K562 (cell line): Measurements from ENCODE around the gene UBXN10. TPM values are rescaled to one million over a fixed set of nuclear protein-coding genes. Genes with fewer than 3 reads are reported as not detected.

Experiments
- ATAC-seq: fragments of 200-7000 bp; cut with Tn5 transposase; 3 replicates; pipeline ENCODE4 v1.9.1; 2020; ENCODE audit warnings: moderate library complexity
- BruUV-seq: library from RNA; stranded (reverse); fragments of 400-500 nt; replicated peaks from 2 replicates; lab custom pipeline; 2021; lab: Mats Ljungman, UMichigan
- CTCF ChIA-PET: fragments of 300-600 bp; formaldehyde crosslinking; extraction: SDS; loops from one replicate; lab custom pipeline; 2021; ENCODE audit warnings: low intra/inter-chr PET ratio; lab: Yijun Ruan, JAX
- POLR2A ChIA-PET: fragments of 300-600, 350-650 bp; sonication (Branson Sonifier 250); formaldehyde crosslinking; extraction: SDS; loops from one replicate; lab custom pipeline; 2021; ENCODE audit warnings: antibody characterized with exemption, inconsistent platforms; lab: Yijun Ruan, JAX
- DNase-seq, 4 experiments: peaks; one replicate each; pipeline versions ENCODE4 v3.0.0 to v3.0.0-alpha.2; 2011 to 2018; ENCODE audit warnings: low spot score in 3 of 4, mixed read lengths in 3 of 4; ENCODE audit errors: extremely low read depth in 1 of 4
- FAIRE-seq: peaks from 2 replicates; lab custom pipeline; 2011; peaks lifted over from hg19 to GRCh38; lab: Jason Lieb, UNC
- H2AFZ ChIP-seq: 2 replicates; pipeline ENCODE4 v1.6.0; 2011; ENCODE audit warnings: low read depth, low read length, control low read depth, inconsistent platforms
- H3K27ac ChIP-seq: fragments of 200-600 bp; 3 replicates; pipeline ENCODE4 v1.8.0; 2011; ENCODE audit warnings: low read depth, mild to moderate bottlenecking, control low read depth, inconsistent platforms, low read length, moderate library complexity, mixed read lengths; ENCODE audit errors: extremely low read depth
- H3K27me3 ChIP-seq, 2 experiments: fragments of 300-600 bp in 1 of 2; 2 replicates in 1 of 2; 3 replicates in 1 of 2; pipeline versions ENCODE4 v1.6.0 to v1.8.0; 2011; ENCODE audit warnings: inconsistent platforms in 2 of 2, low read length in 2 of 2, mild to moderate bottlenecking in 1 of 2, mixed read lengths in 1 of 2, moderate library complexity in 1 of 2; ENCODE audit not compliant: control insufficient read depth in 2 of 2, insufficient read depth in 2 of 2
- H3K36me3 ChIP-seq: fragments of 300-600 bp; 3 replicates; pipeline ENCODE4 v1.8.0; 2011; ENCODE audit warnings: mild to moderate bottlenecking, low read length, inconsistent platforms; ENCODE audit not compliant: control insufficient read depth, insufficient read depth
- H3K4me1 ChIP-seq, 2 experiments: fragments of 200-600 bp in 1 of 2; replicated peaks in 1 of 2; 2 replicates in 1 of 2; 3 replicates in 1 of 2; pipeline versions ENCODE4 v1.5.1 to v1.8.0; 2011; ENCODE audit warnings: inconsistent platforms in 2 of 2, low read length in 2 of 2, mild to moderate bottlenecking in 1 of 2, mixed read lengths in 1 of 2, moderate library complexity in 1 of 2; ENCODE audit not compliant: control insufficient read depth in 2 of 2, insufficient read depth in 2 of 2
- H3K4me2 ChIP-seq: 2 replicates; pipeline ENCODE4 v1.6.1; 2011; ENCODE audit warnings: low read length, control low read depth, inconsistent platforms, mixed read lengths; ENCODE audit not compliant: insufficient read depth
- H3K4me3 ChIP-seq: fragments of 200-600 bp; sonication (generic), shearing (Covaris generic); 2 replicates; pipeline ENCODE4 v1.5.1; 2016; ENCODE audit warnings: control low read depth, inconsistent platforms
- H3K79me2 ChIP-seq: fragments of 200-600 bp; 3 replicates; pipeline ENCODE4 v1.8.0; 2011; ENCODE audit warnings: low read length, inconsistent platforms; ENCODE audit not compliant: control insufficient read depth, insufficient read depth
- H3K9ac ChIP-seq, 2 experiments: 2 replicates each; pipeline versions ENCODE4 v1.6.0 to v1.6.1; 2011; ENCODE audit warnings: low read depth in 2 of 2, low read length in 2 of 2, control low read depth in 1 of 2, inconsistent platforms in 1 of 2, mild to moderate bottlenecking in 1 of 2, mixed read lengths in 1 of 2; ENCODE audit not compliant: insufficient read depth in 1 of 2
- H3K9me1 ChIP-seq: one replicate; pipeline ENCODE4 v1.6.0; 2011; ENCODE audit warnings: inconsistent platforms, mild to moderate bottlenecking, low read length, moderate library complexity; ENCODE audit not compliant: control insufficient read depth, insufficient read depth
- H3K9me3 ChIP-seq: replicated peaks from 2 replicates; pipeline ENCODE4 v1.5.1; 2011; ENCODE audit warnings: low read depth, low read length, inconsistent platforms; ENCODE audit not compliant: control insufficient read depth, insufficient read depth
- H4K20me1 ChIP-seq: replicated peaks from 2 replicates; pipeline ENCODE4 v1.6.1; 2011; ENCODE audit warnings: low read length, inconsistent platforms, mixed read lengths; ENCODE audit not compliant: control insufficient read depth, insufficient read depth
- BRD4 ChIP-seq: fragments of 200-600 bp; sonication (generic); IDR thresholded peaks from 2 replicates; pipeline ENCODE4 v1.6.1; 2017; ENCODE audit warnings: inconsistent platforms
- CHCHD3 ChIP-seq: fragments of 250-450 bp; sonication (Bioruptor Pico); IDR thresholded peaks from 2 replicates; pipeline ENCODE4 v2.1.2; 2022; ENCODE audit warnings: mild to moderate bottlenecking
- E2F3 ChIP-seq: fragments of 250-450 bp; sonication (Bioruptor Pico); IDR thresholded peaks from 2 replicates; pipeline ENCODE4 v1.4.0; 2020; ENCODE audit warnings: mild to moderate bottlenecking
- EZH2 ChIP-seq: IDR thresholded peaks from 2 replicates; pipeline ENCODE4 v1.6.1; 2012; ENCODE audit warnings: low read depth, mild to moderate bottlenecking, inconsistent platforms, low read length, borderline replicate concordance
- FOXP1 ChIP-seq: sonication (generic); formaldehyde crosslinking; IDR thresholded peaks from 2 replicates; pipeline ENCODE4 v1.8.0; 2022; ENCODE audit warnings: mild to moderate bottlenecking, missing genetic modification reagents
- GTF2E2 ChIP-seq: fragments of 200-800 bp; sonication (Bioruptor generic); IDR thresholded peaks from 2 replicates; pipeline ENCODE4 v1.6.1; 2016; ENCODE audit warnings: missing genetic modification characterization, missing compliant biosample characterization
- HMG20B ChIP-seq: fragments of 250-450 bp; sonication (Bioruptor Pico); IDR thresholded peaks from 2 replicates; pipeline ENCODE4 v1.5.0; 2021; ENCODE audit warnings: mild to moderate bottlenecking
- HMGN3 ChIP-seq: IDR thresholded peaks from 2 replicates; pipeline ENCODE4 v1.6.1; 2011; ENCODE audit warnings: borderline replicate concordance, low read depth, mild to moderate bottlenecking, mixed read lengths, low read length; ENCODE audit not compliant: insufficient read length; ENCODE audit errors: extremely low read depth
- MEF2D ChIP-seq: conservative IDR thresholded peaks from 2 replicates; pipeline ENCODE4 v1.6.1; 2016; ENCODE audit warnings: low read depth, missing genetic modification characterization, missing compliant biosample characterization
- MXI1 ChIP-seq: IDR thresholded peaks from 2 replicates; pipeline ENCODE4 v1.6.1; 2011; ENCODE audit warnings: low read depth, mild to moderate bottlenecking, improper control_type of control experiment, low read length
- SMAD4 ChIP-seq: fragments of 250-450 bp; sonication (Bioruptor Pico); conservative IDR thresholded peaks from 2 replicates; pipeline ENCODE4 v1.8.0; 2021; ENCODE audit warnings: inconsistent platforms, mild to moderate bottlenecking, moderate library complexity
- SMARCC2 ChIP-seq: fragments of 450-650 bp; IDR thresholded peaks from 2 replicates; pipeline ENCODE4 v1.6.1; 2017; ENCODE audit warnings: antibody characterized with exemption, moderate library complexity, mild to moderate bottlenecking, low read depth
- ZBTB7A ChIP-seq: IDR thresholded peaks from 2 replicates; pipeline ENCODE4 v1.6.1; 2011; ENCODE audit warnings: low read depth, mild to moderate bottlenecking, low read length, moderate library complexity, borderline replicate concordance; ENCODE audit not compliant: control insufficient read depth
- WGBS: fragments of 100-300 bp; shearing (Covaris generic); methylation state at CpG from one replicate; pipeline ENCODE4 v1.1.6; 2016; ENCODE audit warnings: low coverage, mixed read lengths; ENCODE audit not compliant: insufficient coverage; ENCODE audit errors: missing lambda C conversion rate; 5-methylcytosine and 5-hydroxymethylcytosine counted together
- in situ Hi-C: fragments of 300-500 bp; cut with MboI; formaldehyde crosslinking; loops from 4 replicates; pipeline ENCODE4 v1.15.0; 2018; ENCODE audit warnings: inconsistent platforms, mixed read lengths
- intact Hi-C: fragments of 100-400 bp; cut with micrococcal nuclease; formaldehyde crosslinking; loops from 2 replicates; pipeline ENCODE4 v1.14.2; 2022
- polyA plus RNA-seq, 8 experiments: library from polyadenylated mRNA; depleted of rRNA in 4 of 8; stranded (reverse) in 5 of 8; unstranded in 3 of 8; fragments of >200 nt; fragmentation: Nextera tagmentation in 2 of 8; fragmentation: Illumina TruSeq in 1 of 8; extraction: Ambion mirVana in 2 of 8; extraction: Trizol in 1 of 8; gene quantifications; 2 replicates each; pipeline versions ENCODE4 v1.2.1 to v1.2.3, GENCODE V29; 2011 to 2014; ENCODE audit warnings: inconsistent platforms in 1 of 8, missing spikeins in 1 of 8
- total RNA-seq, 7 experiments: library from RNA; depleted of rRNA in 6 of 7; stranded (reverse); fragments of >200 nt in 6 of 7; fragmentation: Illumina TruSeq in 2 of 7; extraction: Trizol in 2 of 7; gene quantifications; 2 replicates each; pipeline versions ENCODE4 v1.2.1 to v1.2.3, GENCODE V29; 2011 to 2021; ENCODE audit warnings: low replicate concordance in 1 of 7
- TF ChIP-seq, protein P1 (sequence below): sonication (generic); formaldehyde crosslinking; IDR thresholded peaks from 2 replicates; pipeline ENCODE4 v1.8.1; 2023; ENCODE audit warnings: mild to moderate bottlenecking, missing genetic modification reagents
- TF ChIP-seq, protein P2 (sequence below): fragments of 250-450 bp; sonication (Bioruptor Pico); IDR thresholded peaks from 2 replicates; pipeline ENCODE4 v1.9.0; 2021; ENCODE audit warnings: mild to moderate bottlenecking
- TF ChIP-seq, protein P3 (sequence below): fragments of 450-650 bp; IDR thresholded peaks from 2 replicates; pipeline ENCODE4 v1.6.1; 2016; ENCODE audit warnings: mild to moderate bottlenecking
- TF ChIP-seq, protein P4 (sequence below): sonication (generic); formaldehyde crosslinking; IDR thresholded peaks from 2 replicates; pipeline ENCODE4 v1.4.0; 2020; ENCODE audit warnings: mild to moderate bottlenecking, missing genetic modification reagents

Gene UBXN10
- total and polyA plus RNA-seq, 9 of the 15 experiments (the other 6 are each of a cell fraction or from before 2014, with no cell fraction given): 10.7 to 17.7 (median 13.6) TPM

DNA sequence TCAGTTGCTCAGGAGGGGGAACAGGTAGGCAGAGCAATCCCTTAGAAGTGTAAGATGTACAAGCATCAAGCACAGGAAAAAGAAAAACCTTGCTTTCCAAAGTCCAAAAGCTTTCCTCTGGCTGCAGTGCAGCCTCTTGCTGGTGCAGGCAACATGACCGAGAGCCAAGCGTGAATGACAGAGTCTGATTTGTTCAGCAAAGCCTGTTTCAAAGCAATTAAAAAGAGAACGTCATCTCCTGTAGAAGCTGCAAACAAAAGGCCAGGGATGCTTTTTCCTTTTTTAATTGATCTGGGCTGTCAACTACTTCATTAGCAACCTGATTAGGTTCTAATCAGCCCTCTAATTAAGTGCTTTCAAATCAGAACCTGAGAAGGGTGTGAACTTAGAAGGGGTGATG, 38.6 kb downstream of the UBXN10 start:
- Histone ChIP-seq H3K9me1 (no peaks in the 10 kb centered on the region), H2AFZ (no peak overlapping the region), H3K9me3 (no peaks in the 10 kb centered on the region), H3K4me3 (no peak overlapping the region), H3K4me1 (no peaks in the 10 kb centered on the region), H4K20me1 (no peaks in the 10 kb centered on the region), H3K79me2 (no peaks in the 10 kb centered on the region), H3K36me3 (no peaks in the 10 kb centered on the region), H3K4me2 (no peak overlapping the region), H3K27me3 (peaks cover 53 to 57% of the 10 kb centered on the region in 2 experiments), H3K27ac (no peak overlapping the region), H3K9ac (no peak overlapping the region)
- in situ Hi-C loops (no loop called here), intact Hi-C loops (no loop called here)
- FAIRE-seq (no peak), ATAC-seq (no peak), DNase-seq (no peak)
- POLR2A ChIA-PET: no interaction called here
- WGBS: 0% methylated on average over 3 of the region's 3 CpGs
- CTCF ChIA-PET: no interaction called here
- BruUV-seq: no TSS peak
- TF ChIP-seq MXI1: no peak
- TF ChIP-seq, protein P1, sequence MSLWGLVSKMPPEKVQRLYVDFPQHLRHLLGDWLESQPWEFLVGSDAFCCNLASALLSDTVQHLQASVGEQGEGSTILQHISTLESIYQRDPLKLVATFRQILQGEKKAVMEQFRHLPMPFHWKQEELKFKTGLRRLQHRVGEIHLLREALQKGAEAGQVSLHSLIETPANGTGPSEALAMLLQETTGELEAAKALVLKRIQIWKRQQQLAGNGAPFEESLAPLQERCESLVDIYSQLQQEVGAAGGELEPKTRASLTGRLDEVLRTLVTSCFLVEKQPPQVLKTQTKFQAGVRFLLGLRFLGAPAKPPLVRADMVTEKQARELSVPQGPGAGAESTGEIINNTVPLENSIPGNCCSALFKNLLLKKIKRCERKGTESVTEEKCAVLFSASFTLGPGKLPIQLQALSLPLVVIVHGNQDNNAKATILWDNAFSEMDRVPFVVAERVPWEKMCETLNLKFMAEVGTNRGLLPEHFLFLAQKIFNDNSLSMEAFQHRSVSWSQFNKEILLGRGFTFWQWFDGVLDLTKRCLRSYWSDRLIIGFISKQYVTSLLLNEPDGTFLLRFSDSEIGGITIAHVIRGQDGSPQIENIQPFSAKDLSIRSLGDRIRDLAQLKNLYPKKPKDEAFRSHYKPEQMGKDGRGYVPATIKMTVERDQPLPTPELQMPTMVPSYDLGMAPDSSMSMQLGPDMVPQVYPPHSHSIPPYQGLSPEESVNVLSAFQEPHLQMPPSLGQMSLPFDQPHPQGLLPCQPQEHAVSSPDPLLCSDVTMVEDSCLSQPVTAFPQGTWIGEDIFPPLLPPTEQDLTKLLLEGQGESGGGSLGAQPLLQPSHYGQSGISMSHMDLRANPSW (CRISPR knock-in tag): no peak
- TF ChIP-seq BRD4: no peak
- no peak for TF ChIP-seq HMG20B (CRISPR knock-in tag)
- TF ChIP-seq EZH2: no peak
- TF ChIP-seq, protein P2, sequence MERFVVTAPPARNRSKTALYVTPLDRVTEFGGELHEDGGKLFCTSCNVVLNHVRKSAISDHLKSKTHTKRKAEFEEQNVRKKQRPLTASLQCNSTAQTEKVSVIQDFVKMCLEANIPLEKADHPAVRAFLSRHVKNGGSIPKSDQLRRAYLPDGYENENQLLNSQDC (CRISPR knock-in tag): no peak
- TF ChIP-seq ZBTB7A: no peak
- TF ChIP-seq HMGN3: no peak
- no peak for TF ChIP-seq GTF2E2 (tag)
- TF ChIP-seq SMARCC2: no peak
- TF ChIP-seq CHCHD3 (CRISPR knock-in tag): no peak
- TF ChIP-seq, protein P3, sequence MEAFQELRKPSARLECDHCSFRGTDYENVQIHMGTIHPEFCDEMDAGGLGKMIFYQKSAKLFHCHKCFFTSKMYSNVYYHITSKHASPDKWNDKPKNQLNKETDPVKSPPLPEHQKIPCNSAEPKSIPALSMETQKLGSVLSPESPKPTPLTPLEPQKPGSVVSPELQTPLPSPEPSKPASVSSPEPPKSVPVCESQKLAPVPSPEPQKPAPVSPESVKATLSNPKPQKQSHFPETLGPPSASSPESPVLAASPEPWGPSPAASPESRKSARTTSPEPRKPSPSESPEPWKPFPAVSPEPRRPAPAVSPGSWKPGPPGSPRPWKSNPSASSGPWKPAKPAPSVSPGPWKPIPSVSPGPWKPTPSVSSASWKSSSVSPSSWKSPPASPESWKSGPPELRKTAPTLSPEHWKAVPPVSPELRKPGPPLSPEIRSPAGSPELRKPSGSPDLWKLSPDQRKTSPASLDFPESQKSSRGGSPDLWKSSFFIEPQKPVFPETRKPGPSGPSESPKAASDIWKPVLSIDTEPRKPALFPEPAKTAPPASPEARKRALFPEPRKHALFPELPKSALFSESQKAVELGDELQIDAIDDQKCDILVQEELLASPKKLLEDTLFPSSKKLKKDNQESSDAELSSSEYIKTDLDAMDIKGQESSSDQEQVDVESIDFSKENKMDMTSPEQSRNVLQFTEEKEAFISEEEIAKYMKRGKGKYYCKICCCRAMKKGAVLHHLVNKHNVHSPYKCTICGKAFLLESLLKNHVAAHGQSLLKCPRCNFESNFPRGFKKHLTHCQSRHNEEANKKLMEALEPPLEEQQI: no peak
- no peak for TF ChIP-seq E2F3 (CRISPR knock-in tag)
- TF ChIP-seq SMAD4 (CRISPR knock-in tag): no peak
- TF ChIP-seq MEF2D (tag): no peak
- TF ChIP-seq, protein P4, sequence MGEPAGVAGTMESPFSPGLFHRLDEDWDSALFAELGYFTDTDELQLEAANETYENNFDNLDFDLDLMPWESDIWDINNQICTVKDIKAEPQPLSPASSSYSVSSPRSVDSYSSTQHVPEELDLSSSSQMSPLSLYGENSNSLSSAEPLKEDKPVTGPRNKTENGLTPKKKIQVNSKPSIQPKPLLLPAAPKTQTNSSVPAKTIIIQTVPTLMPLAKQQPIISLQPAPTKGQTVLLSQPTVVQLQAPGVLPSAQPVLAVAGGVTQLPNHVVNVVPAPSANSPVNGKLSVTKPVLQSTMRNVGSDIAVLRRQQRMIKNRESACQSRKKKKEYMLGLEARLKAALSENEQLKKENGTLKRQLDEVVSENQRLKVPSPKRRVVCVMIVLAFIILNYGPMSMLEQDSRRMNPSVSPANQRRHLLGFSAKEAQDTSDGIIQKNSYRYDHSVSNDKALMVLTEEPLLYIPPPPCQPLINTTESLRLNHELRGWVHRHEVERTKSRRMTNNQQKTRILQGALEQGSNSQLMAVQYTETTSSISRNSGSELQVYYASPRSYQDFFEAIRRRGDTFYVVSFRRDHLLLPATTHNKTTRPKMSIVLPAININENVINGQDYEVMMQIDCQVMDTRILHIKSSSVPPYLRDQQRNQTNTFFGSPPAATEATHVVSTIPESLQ (CRISPR knock-in tag): no peak
- TF ChIP-seq FOXP1: no peak
